GM18526 (cell line): Measurements from ENCODE around the gene PRRG3.

Experiments
- POLR2A ChIP-seq: IDR thresholded peaks from 3 replicates; pipeline ENCODE4 v1.6.1; 2011; ENCODE audit not compliant: insufficient read length; ENCODE audit errors: extremely low read depth

The PRRG3 gene

DNA sequence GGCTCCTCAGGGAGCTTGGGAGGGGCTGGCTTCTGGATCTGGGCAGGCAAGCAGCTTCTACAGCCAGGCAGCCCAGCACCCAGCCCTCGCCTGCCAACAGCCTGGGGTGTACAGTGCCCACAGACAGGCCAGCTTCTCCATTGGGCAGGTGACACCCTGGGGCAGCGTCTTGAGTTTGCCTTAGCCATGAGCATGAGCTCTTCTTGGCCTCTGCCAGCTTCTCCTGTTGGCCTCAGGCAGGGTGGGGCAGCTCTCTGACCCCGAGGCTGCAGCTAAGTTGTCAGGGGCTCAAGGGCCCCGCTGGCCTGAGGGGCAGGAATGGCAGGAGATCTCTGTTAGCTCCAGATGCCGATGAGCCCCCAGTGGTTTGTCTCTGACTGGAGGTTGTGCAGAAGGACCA is 31.5 kb downstream of the PRRG3 start:
- TF ChIP-seq POLR2A, result no peak

DNA sequence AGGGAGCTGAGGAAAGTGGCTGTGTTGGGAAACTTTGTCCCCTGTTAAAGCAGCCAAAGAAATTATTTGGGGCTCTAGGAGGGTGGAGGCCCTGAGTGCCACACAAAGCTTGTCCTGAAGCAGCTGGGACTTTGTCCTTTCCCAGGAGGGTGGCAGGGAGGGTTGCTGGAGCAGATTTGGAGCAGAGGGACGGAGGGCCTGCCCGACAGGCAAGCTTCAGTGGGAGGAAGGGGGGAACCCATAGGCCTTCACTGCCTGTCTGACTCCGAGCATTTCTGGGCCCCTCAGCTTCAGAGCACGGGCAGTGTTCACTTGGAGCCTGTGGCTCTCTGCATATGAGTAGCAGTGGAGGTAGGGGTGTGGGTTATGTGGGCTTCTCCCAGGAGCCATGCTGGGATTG is 32.1 kb downstream of the PRRG3 start:
- no peak for TF ChIP-seq POLR2A

DNA sequence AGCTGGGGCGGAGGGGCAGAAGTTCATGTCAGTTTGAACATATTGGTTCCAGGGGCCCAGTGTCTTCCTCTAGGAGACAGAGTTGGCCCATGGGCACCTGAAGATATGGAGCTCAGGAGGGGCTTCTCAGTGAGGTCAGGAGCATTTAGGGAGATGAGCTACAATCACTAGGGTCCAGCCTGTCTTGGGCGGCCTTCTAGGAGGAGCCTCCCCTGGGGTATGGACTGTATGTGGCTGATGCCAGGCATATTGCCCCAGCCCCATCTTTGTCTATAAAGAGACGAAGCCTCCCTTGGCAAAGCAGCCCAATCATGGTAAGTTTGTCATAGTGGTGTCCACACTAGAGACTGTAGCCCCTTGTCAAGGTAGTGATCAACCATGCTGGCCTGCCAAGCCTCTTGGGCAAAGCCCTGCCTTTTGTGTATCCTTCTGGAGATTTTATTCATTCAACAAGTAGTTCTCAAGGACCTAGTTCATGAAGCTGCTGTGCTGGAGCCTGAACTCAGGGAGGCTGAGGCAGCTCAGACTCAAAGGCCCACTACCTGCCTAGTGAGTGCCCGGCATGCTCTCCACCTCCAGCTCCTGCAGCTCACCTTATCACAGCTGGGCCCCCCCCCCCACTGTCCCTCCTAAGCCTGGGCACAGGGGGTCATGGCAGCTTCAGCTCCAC is 33.9 kb downstream of the PRRG3 start:
- no peak for TF ChIP-seq POLR2A

DNA sequence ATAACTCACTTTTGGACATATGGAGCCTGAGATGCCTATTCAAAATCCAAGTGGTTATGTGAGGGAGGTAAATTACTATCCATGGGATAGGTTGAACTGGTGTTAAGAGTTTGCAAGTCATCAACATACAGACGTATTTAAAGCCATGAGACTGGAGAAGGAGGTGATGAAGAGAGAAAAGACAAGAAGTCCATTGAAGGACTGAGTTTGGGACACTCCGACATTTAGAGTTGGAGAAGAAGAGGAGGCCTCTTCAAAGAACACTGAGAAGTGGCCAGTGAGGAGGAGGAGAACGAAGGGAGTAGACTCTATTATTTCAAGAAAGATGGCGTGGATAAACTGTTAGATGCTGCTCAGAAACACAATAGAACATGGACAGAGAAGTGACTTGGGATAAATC is 39.2 kb downstream of the PRRG3 start, which contains the start of gene CNGA2:
CNGA2 (plus strand) TSS at position 301 of the 400 bp plus-strand sequence. CDS start 3,738 bp downstream, outside the sequence.
- TF ChIP-seq POLR2A, result no peak

DNA sequence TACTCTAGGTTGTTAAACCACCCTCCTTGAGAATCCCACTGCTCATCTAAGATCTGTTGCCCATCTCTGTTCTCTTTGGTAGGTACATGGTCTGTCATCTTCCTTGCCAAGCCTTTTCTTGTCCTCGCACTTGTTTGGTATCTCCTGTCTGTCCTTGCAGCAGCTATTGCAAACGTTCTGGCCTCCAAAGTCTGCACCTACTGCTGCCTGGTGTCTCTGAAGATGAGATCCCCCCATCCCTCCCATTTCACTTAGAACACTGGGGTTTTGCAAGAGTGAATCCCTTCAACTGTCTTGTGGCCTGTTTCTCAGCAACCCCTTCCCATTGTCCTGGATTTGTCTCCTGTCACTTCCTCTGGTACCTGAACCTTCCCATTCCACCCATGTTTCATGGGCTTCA is 40.0 kb downstream of the PRRG3 start:
- TF ChIP-seq POLR2A, result no peak

DNA sequence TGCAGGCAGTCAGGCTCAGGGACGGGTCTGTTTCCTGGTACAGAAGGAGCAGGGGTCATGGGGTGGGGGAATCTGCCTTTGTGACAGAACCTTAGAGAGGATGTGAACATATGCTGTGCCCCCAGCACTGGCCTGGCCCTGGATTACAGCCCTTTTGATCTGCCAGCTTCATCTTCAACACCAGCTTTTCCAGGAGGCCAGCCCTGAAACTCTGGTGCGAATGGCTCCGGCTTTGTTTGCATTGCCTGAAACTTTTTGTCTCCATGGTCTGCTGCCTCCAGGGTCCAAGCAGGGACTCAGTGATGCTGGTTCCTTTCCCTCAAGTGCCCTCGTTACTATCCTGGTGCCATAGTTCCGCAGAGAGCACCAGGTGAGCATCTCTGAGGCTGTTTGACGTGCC is 41.4 kb downstream of the PRRG3 start:
- TF ChIP-seq POLR2A, result no peak

DNA sequence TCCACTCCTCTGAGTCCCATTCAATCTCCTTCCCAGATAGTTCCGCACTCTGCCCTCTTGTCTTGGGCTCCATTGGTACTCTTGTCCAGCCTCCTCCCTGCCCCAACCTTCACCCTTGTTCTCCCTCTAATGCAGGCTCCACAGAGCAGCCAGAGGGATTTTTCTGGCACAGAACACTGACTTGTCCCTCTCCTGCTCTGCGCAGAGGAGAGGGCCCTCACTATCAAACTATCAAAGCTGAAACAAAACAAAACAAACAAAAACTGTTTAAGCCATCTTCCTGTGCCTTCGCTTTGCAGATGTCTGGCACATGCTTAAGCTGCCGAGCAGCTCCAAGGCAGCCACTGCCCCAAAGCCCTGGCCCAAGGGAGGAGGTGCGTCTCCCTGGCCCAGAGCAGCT is 42.2 kb downstream of the PRRG3 start:
- TF ChIP-seq POLR2A, result no peak

DNA sequence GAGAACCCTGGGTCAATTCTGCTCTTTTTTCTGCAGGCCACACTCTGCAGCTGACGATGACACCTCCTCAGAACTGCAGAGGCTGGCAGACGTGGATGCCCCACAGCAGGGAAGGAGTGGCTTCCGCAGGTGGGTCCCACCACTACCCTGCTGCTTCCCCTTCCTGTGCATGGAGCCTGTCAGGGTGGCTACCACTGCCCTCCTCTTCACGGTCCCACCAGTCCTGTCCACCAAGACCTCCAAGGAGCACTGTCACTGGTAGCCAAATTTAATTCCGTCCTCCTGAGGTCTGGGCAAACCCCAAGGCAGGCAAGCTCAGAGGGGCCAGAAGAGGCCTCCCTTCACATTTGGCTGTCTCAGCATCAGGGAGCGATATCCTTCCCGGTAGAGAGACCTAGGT is 43.5 kb downstream of the PRRG3 start:
- TF ChIP-seq POLR2A, result no peak

DNA sequence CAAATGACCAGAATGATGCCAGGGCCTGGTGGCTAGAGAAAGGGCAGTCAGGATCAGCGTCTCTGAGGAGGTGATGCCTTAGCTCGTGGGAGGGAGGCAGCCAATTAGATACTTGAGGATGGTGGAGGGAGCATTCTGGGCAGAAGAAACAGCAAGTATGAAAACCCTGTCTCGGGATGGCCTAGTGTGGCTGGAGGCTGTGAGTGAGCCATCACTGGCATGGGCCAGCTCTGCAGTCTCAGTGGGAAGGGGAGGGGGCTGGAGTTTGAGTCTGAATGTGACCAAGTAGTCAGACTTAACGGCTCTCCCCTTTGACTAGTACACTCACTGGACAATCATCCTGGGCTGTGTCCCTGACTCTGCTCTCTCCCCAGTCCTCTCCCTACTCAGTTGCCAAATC is 46.3 kb downstream of the PRRG3 start:
- TF ChIP-seq POLR2A, result no peak

DNA sequence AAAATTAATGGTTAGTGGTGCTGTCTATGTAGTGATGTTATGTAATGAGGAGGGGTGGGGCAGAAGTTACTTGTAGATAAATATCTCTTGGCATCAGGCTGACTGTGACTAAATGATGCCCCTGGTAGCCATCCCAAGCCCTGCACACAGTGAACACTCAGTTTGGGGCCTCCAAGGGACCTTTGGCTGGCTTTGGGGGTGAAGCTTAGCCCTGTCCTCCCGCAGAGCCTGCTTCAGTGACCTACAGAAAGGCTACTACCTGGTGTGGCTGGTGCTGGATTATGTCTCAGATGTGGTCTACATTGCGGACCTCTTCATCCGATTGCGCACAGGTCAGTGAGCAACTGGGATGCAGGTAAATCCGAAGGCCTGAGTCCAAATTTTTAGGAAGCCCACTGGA is 47.1 kb downstream of the PRRG3 start:
- TF ChIP-seq POLR2A, result no peak

DNA sequence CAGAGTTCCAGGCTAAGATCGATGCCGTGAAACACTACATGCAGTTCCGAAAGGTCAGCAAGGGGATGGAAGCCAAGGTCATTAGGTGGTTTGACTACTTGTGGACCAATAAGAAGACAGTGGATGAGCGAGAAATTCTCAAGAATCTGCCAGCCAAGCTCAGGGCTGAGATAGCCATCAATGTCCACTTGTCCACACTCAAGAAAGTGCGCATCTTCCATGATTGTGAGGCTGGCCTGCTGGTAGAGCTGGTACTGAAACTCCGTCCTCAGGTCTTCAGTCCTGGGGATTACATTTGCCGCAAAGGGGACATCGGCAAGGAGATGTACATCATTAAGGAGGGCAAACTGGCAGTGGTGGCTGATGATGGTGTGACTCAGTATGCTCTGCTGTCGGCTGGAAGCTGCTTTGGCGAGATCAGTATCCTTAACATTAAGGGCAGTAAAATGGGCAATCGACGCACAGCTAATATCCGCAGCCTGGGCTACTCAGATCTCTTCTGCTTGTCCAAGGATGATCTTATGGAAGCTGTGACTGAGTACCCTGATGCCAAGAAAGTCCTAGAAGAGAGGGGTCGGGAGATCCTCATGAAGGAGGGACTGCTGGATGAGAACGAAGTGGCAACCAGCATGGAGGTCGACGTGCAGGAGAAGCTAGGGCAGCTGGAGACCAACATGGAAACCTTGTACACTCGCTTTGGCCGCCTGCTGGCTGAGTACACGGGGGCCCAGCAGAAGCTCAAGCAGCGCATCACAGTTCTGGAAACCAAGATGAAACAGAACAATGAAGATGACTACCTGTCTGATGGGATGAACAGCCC is 48.6 kb downstream of the PRRG3 start:
- no peak for TF ChIP-seq POLR2A

DNA sequence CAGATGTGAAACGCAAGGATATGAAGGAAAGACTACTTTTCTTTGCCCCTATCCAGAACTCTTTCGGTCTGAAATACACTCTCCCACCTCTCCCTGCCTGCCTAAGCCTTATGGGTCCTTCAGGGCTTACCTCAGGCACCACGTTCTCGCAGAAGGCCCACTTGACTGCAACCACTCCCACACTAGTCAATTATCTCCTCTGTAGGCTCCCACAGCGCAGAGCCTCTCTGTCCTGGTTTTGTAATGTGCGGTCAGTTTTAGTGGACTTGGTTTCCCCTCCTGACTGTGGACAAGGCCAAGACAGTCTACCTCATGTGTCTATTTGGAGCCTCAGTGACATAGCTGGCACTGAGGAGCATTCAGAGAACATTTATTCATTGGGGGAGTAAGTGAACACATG is 50.4 kb downstream of the PRRG3 start:
- TF ChIP-seq POLR2A, result no peak

DNA sequence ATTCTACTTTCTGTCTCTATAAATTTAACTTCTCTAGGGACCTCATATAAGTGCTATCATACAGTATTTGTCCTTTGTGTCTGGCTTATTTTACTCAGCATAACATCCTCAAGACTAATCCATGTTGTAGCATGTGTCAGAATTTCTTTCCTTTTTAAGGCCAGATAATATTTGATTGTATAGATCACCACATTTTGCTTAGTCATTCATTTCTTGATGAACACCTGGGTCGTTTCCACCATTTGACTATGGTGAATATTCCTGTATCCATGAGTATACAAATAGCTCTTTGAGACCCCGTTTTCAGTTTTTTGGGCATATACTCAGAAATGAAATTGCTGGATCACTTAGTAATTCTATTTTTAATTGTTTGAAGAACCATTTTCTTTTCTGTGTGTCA is 51.2 kb downstream of the PRRG3 start:
- no peak for TF ChIP-seq POLR2A

DNA sequence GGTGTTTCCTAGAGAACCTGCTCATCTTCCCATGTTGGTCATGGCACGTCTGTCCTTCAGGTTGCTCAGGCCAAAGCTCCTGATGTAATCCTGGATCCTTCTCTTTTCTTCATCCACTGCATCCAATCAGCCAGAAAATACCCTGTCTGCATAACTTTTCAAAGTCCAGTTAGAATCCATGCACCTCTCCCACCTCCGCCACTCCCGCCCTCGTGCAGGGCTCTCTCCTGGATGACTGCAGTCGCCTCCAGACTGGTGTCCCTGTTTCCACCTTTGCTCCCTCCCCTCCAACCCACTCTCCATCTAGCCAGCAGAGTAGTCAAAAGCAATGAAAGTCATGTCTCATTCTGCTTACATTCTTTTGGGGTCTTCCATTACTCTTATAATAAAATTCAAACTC is 55.3 kb downstream of the PRRG3 start:
- TF ChIP-seq POLR2A, result no peak

DNA sequence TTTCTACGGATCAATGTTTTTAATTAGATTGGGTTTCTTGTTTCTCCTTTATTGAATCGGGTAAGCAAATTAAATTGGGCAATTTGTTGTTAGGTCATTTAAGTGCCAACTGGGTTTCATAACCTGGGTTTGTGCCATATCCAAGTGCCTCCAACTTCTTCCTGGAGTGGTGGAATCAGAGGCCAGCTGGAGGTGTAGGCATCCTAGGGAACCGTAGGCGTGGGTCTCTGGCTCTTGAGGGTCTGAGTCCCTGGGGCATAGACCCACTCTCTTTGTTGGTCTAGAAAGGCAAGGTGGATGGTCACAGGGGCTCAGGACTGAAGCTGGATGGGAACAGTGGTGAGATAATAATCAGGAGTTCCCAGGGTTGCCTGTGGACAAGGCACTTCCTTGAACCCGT is 57.6 kb downstream of the PRRG3 start:
- TF ChIP-seq POLR2A, result no peak

DNA sequence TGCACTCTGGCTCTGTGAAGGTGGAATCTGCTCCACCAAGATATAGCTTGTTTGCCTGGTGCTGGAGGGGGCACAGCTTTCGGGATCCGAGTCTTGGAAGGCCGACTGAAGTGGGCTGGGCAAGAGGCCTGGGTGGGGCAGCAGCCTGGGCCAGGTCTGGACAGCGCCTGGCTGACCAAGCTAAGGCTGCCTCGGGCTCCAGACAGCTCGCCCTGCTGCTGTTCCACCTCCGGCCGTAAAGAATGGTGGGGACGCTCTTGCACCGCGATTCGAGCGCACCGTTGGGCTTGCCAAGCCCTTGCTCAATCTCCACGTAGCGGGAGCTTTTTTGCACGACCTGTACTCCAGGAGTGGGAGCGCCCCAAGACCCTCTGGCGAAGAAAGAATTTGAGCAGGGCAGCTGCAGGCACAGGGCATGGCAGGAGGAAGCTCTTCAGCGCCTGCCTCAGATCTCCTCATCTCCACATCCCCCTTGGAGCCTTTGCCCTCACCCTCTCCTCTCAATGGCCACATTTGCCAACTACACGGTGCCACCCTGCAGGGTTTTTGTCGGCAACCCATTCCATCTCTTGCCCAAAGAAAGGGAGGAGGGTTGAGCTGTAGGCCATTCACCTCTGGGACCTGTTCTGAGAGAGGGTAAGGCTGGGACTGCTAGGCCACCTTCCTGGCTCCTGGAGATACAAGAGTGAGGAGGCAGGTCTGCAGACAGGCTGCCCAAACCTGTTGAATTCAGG is 58.2 kb downstream of the PRRG3 start:
- no peak for TF ChIP-seq POLR2A
